GM23248 (cell line): ENCODE data around the gene CAMK1. TPM values are rescaled to one million over a fixed set of nuclear protein-coding genes. Genes with fewer than 3 reads are reported as not detected.

Source experiments
- DNase-seq: peaks from one replicate; pipeline ENCODE4 v3.0.0-alpha.2; 2015
- H2AFZ ChIP-seq: fragments of 200-600 bp; sonication (generic); 2 replicates; pipeline ENCODE4 v1.6.1; 2016; ENCODE audit warnings: antibody characterized with exemption
- H3F3A ChIP-seq: fragments of 200-600 bp; sonication (generic); 2 replicates; pipeline ENCODE4 v1.6.1; 2016; ENCODE audit warnings: mild to moderate bottlenecking, antibody characterized with exemption, mixed run types; ENCODE audit not compliant: insufficient read depth
- H3K27ac ChIP-seq: fragments of 200-600 bp; sonication (generic); 2 replicates; pipeline ENCODE4 v1.5.1; 2016; ENCODE audit warnings: mild to moderate bottlenecking
- H3K27me3 ChIP-seq: fragments of 200-600 bp; sonication (generic); replicated peaks from 2 replicates; pipeline ENCODE4 v1.6.1; 2016; ENCODE audit warnings: mild to moderate bottlenecking; ENCODE audit not compliant: insufficient read depth
- H3K36me3 ChIP-seq: fragments of 200-600 bp; sonication (generic); 2 replicates; pipeline ENCODE4 v1.6.1; 2016; ENCODE audit warnings: low read depth, mild to moderate bottlenecking
- H3K4me1 ChIP-seq: fragments of 200-600 bp; sonication (generic); 2 replicates; pipeline ENCODE4 v1.6.1; 2016; ENCODE audit warnings: mild to moderate bottlenecking; ENCODE audit not compliant: insufficient read depth
- H3K4me2 ChIP-seq: fragments of 200-600 bp; sonication (generic); one replicate; pipeline ENCODE4 v1.6.1; 2016; ENCODE audit warnings: mild to moderate bottlenecking; ENCODE audit not compliant: unreplicated experiment
- H3K4me3 ChIP-seq: fragments of 200-600 bp; sonication (generic); 2 replicates; pipeline ENCODE4 v1.5.1; 2016; ENCODE audit warnings: mild to moderate bottlenecking
- H3K79me2 ChIP-seq: fragments of 200-600 bp; sonication (generic); 2 replicates; pipeline ENCODE4 v1.6.1; 2016; ENCODE audit warnings: mild to moderate bottlenecking; ENCODE audit not compliant: insufficient read depth
- H3K9ac ChIP-seq: fragments of 200-600 bp; sonication (generic); 2 replicates; pipeline ENCODE4 v1.6.1; 2016; ENCODE audit warnings: mild to moderate bottlenecking
- H3K9me2 ChIP-seq: fragments of 200-600 bp; sonication (generic); 2 replicates; pipeline ENCODE4 v1.6.1; 2016; ENCODE audit warnings: mixed run types, mild to moderate bottlenecking, moderate library complexity; ENCODE audit not compliant: insufficient read depth
- H3K9me3 ChIP-seq: fragments of 200-600 bp; sonication (generic); one replicate; pipeline ENCODE4 v1.6.1; 2017; ENCODE audit warnings: low read depth
- H4K20me1 ChIP-seq: fragments of 200-600 bp; sonication (generic); 2 replicates; pipeline ENCODE4 v1.6.0; 2016; ENCODE audit not compliant: insufficient read depth
- EZH2 ChIP-seq: fragments of 200-600 bp; sonication (generic); IDR thresholded peaks from 2 replicates; pipeline ENCODE4 v1.6.1; 2018; ENCODE audit warnings: antibody characterized with exemption, mild to moderate bottlenecking; ENCODE audit not compliant: insufficient read depth, poor library complexity, severe bottlenecking
- EZH2phosphoT487 ChIP-seq: fragments of 200-600 bp; sonication (generic); IDR thresholded peaks from 2 replicates; pipeline ENCODE4 v1.6.1; 2018; ENCODE audit warnings: antibody characterized with exemption, moderate library complexity, mild to moderate bottlenecking, low read depth; ENCODE audit not compliant: insufficient read depth
- WGBS, 2 experiments: methylation state at CpG; one replicate each; pipeline ENCODE4 v1.1.6; 2015 to 2017; ENCODE audit warnings: low lambda C conversion rate in 2 of 2, low coverage in 1 of 2; ENCODE audit errors: missing lambda C conversion rate in 2 of 2; 5-methylcytosine and 5-hydroxymethylcytosine counted together
- in situ Hi-C: fragments of 300-500 bp; cut with MboI; formaldehyde crosslinking; loops from 2 replicates; pipeline ENCODE4 v1.15.0; 2020
- polyA plus RNA-seq: library from polyadenylated mRNA; unstranded; fragments of >200 nt; fragmentation: Nextera tagmentation; extraction: Ambion mirVana; gene quantifications from 2 replicates; pipeline ENCODE4 v1.2.1, GENCODE V29; 2016
- total RNA-seq: library from RNA; depleted of rRNA; stranded (reverse); fragments of >200 nt; shearing (Covaris generic); gene quantifications from 2 replicates; pipeline ENCODE4 v1.2.3, GENCODE V29; 2014

CAMK1 gene
- total and polyA plus RNA-seq, 2 experiments from 2014 or later, result 26.9 to 28.3 TPM

DNA sequence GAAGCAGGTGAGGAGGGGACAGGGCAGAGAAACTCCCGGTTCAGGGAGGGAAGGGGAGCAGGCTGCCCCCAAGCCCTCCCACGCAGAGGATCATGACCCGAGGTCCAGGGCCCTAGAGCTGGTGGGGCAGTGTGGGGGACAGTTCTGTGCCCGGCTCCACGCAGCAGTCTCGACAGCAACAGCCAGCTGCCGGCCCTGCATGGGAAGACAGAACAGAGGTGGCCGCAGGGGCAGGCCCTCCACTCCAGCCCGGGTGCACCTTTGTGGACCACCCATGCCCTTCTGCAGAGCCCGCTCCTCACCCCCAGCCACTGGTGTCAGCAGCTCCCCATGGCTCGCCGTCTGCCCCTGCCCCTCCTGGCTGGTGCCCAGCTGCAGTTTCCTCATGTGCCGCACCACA, 12.3 kb downstream of the CAMK1 start:
- H3K4me1 ChIP-seq, result 0 out of 2 replicates have a peak, but pooled peaks cover 6% of the 10 kb centered on the region
- in situ Hi-C loops, result no loop called here
- no peak overlapping the region for H3K4me3 ChIP-seq
- no peaks in the 10 kb centered on the region for H4K20me1 ChIP-seq
- no peak overlapping the region for H3K9ac ChIP-seq
- H2AFZ ChIP-seq, result no peak overlapping the region
- peaks cover 14% of the 10 kb centered on the region; the same call in 1 of the 2 replicates for H3K36me3 ChIP-seq
- no peak overlapping the region for H3K4me2 ChIP-seq
- no peak overlapping the region for H3K27ac ChIP-seq
- TF ChIP-seq EZH2phosphoT487 (no peak), EZH2 (no peak)
- H3K9me2 ChIP-seq, result no peaks in the 10 kb centered on the region
- H3F3A ChIP-seq, result no peaks in the 10 kb centered on the region
- H3K27me3 ChIP-seq, result no peaks in the 10 kb centered on the region
- H3K79me2 ChIP-seq, result 0 out of 2 replicates have a peak, but pooled peaks cover under 1% of the 10 kb centered on the region
- no peaks in the 10 kb centered on the region for H3K9me3 ChIP-seq
- 90 to 91% methylated on average over 10 to 13 of the region's 13 CpGs for WGBS, 2 experiments
- DNase-seq, result no peak

DNA sequence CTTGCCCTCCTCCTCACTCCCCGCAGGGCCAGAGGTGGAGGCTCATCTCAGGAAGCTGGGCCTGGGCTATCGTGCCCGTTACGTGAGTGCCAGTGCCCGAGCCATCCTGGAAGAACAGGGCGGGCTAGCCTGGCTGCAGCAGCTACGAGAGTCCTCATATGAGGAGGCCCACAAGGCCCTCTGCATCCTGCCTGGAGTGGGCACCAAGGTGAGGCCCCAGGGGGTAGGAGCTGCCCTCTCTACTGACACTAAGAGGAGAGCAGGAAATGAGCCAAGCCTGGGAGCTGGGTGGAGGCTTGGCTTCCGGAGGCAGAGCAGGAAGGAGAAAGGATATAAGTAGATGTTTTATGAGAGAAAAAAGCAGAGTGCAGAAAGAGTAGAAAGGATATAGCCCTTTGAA, 15.1 kb downstream of the CAMK1 start:
- Histone ChIP-seq H4K20me1 (no peaks in the 10 kb centered on the region), H3K36me3 (peaks cover 17% of the 10 kb centered on the region; the same call in 1 of the 2 replicates), H3F3A (no peaks in the 10 kb centered on the region), H3K4me3 (no peak overlapping the region), H3K9ac (no peak overlapping the region), H3K4me1 (0 out of 2 replicates have a peak, but pooled peaks cover 6% of the 10 kb centered on the region), H3K79me2 (peaks cover 23% of the 10 kb centered on the region), H3K27me3 (no peaks in the 10 kb centered on the region), H3K27ac (no peak overlapping the region), H3K9me2 (no peaks in the 10 kb centered on the region), H2AFZ (no peak overlapping the region), H3K9me3 (no peaks in the 10 kb centered on the region), H3K4me2 (no peak overlapping the region)
- in situ Hi-C loops, result no loop called here
- WGBS, 2 experiments, result 84% methylated on average over 8 of the region's 8 CpGs
- no peak for DNase-seq
- TF ChIP-seq EZH2 (no peak), EZH2phosphoT487 (no peak)

DNA sequence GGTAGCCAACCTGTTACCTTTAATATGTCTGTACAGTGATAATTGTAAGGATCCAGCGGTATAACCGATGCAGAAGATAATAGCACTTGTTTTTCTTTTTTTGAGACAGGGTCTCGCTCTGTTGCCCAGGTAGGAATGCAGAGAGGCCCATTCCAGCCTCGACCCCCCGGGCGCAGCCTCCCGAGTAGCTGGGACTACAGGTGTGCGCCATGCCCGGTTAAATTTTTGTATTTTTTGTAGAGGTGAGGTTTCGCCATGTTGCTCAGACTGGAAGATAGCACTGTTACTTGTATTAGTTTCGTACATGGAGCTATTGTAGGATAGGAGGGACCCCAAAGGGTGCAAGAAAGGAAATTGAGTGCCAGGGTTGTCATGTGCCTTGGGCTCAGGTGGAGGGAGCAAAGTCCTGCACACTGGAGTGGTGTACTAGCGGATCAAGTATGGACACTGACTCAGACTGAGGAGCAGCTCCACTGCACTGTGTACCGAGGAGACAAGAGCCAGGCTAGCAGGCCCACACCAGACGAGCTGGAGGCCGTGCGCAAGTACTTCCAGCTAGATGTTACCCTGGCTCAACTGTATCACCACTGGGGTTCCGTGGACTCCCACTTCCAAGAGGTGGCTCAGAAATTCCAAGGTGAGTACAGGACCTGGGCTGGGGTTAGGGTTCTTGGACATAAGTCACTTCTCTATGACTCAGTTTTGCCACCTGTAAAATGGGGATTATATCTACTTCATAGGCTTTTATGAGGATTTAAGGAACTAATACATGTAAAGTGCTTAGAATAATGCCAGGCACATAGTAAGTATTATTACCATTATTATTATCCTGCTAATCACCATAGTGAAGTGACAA, 19.0 kb downstream of the CAMK1 start:
- peak overlapping the region; percentile 100 for H3K4me3 ChIP-seq
- H2AFZ ChIP-seq, result peak overlapping the region; percentile 87
- H4K20me1 ChIP-seq, result no peaks in the 10 kb centered on the region
- H3K9ac ChIP-seq, result peak overlapping the region; percentile 85
- H3K9me2 ChIP-seq, result no peaks in the 10 kb centered on the region
- peak overlapping the region; percentile 95 for H3K4me2 ChIP-seq
- peaks cover 23% of the 10 kb centered on the region for H3K79me2 ChIP-seq
- H3K9me3 ChIP-seq, result no peaks in the 10 kb centered on the region
- peaks cover 22% of the 10 kb centered on the region; the same call in 1 of the 2 replicates for H3K4me1 ChIP-seq
- peak; percentile 64 for DNase-seq
- TF ChIP-seq EZH2, result no peak
- TF ChIP-seq EZH2phosphoT487, result no peak
- peaks cover 22% of the 10 kb centered on the region; the same call in 1 of the 2 replicates for H3K36me3 ChIP-seq
- peak overlapping the region; percentile 90; the same call in 1 of the 2 replicates for H3K27ac ChIP-seq
- WGBS, 2 experiments, result 27 to 28% methylated on average over 17 of the region's 17 CpGs
- H3F3A ChIP-seq, result peaks cover 23% of the 10 kb centered on the region
- H3K27me3 ChIP-seq, result no peaks in the 10 kb centered on the region
- in situ Hi-C loops, result no loop called here

DNA sequence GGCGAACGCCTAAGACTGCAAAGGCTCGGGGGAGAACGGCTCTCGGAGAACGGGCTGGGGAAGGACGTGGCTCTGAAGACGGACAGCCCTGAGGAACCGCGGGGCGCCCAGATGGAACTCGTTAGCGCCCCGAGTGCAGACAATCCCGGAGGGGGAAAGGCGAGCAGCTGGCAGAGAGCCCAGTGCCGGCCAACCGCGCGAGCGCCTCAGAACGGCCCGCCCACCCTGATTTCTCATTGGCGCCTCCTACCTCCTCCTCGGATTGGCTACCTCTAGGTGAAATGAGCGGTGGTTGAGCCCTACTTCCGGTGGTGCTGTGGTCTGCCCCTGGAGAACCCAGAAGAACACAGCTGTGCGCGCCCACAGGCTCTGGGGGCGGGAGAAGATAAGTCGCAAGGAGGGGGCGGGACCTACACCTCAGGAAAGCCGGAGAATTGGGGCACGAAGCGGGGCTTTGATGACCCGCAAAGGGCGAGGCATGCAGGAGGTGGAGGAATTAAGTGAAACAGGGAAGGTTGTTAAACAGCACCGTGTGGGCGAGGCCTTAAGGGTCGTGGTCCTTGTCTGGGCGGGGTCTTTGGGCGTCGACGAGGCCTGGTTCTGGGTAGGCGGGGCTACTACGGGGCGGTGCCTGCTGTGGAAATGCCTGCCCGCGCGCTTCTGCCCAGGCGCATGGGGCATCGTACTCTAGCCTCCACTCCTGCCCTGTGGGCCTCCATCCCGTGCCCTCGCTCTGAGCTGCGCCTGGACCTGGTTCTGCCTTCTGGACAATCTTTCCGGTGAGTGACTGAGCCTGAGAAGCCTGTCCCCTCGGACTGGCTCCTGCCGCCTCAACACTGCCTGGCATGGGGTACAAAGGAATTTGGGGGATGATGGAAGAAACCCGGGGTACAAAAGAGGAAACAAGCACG, 19.8 kb downstream of the CAMK1 start, which contains the start of gene OGG1:
TSS of gene OGG1 (plus strand) at position 308 of the 911 bp plus-strand sequence. CDS start at position 643, 335 bp downstream.
- TF ChIP-seq EZH2phosphoT487 (no peak), EZH2 (no peak)
- Histone ChIP-seq H3K27me3 (no peaks in the 10 kb centered on the region), H2AFZ (peak within 1 kb of the TSS; percentile 87), H3F3A (peaks cover 24% of the 10 kb centered on the region), H3K9me2 (no peaks in the 10 kb centered on the region), H4K20me1 (no peaks in the 10 kb centered on the region), H3K27ac (peak within 1 kb of the TSS; percentile 90), H3K79me2 (peaks cover 23% of the 10 kb centered on the region), H3K4me2 (peak within 1 kb of the TSS; percentile 95), H3K9me3 (no peaks in the 10 kb centered on the region), H3K9ac (peak within 1 kb of the TSS; percentile 85), H3K36me3 (peaks cover 20% of the 10 kb centered on the region; the same call in 1 of the 2 replicates), H3K4me3 (peak within 1 kb of the TSS; percentile 100), H3K4me1 (peaks cover 19% of the 10 kb centered on the region; the same call in 1 of the 2 replicates)
- DNase-seq, result peak; percentile 99
- WGBS, 2 experiments, result 1% methylated on average over 51 to 60 of the region's 60 CpGs
- in situ Hi-C loops, result no loop called here
